Measurements from ENCODE around the gene CAPN5. TPM values are rescaled to one million over a fixed set of nuclear protein-coding genes. Genes with fewer than 3 reads are reported as not detected.
"Not testable (repeated sequence)": the region's sequence is repeated elsewhere in the genome, so short reads cannot be mapped to it uniquely, and the experiment has no call there.

The CAPN5 gene
- polyA plus RNA-seq, 1 donor: 25.0 TPM

- DNase-seq: no peak
Measured at GRCh38 chr11:77040889-77041288, 25.9 kb upstream of the CAPN5 start.

- DNase-seq: no peak
Measured at GRCh38 chr11:77042111-77042726, 24.6 kb upstream of the CAPN5 start.

DNA sequence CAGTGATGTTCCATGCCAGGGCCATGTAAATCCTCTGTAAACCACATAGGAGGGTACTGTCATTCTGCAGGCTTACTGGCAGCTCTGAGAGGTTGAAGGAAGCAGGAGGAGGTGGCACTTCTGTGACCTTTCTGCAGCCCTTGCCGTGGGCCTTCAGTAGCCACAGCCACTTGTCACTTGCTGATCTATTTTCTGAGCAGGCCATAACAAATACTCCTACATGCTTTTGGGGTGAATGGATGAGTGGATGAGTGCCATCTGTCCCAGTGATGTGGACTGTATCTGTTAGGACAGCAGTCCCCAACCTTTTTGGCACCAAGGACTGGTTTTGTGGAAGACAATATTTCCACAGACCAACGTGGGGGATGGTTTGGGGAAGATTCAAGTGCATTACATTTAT is 22.4 kb upstream of the CAPN5 start:
- DNase-seq: no peak

DNA sequence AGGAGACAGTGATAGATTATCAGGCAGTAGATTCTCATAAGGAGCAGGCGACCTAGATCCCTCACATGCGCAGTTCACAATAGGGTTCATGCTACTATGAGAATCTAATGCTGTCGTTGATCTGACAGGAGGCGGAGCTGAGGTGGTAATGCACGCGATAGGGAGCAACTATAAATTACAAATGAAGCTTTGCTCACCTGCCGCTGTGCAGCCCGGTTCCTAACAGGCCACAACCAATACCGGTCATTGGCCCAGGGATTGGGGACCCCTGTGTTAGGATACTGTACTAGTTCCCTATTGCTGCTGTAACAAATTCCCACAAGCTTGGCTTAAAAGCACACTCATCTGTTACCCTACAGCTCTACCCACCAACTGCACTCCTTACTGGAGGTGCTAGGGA is 21.9 kb upstream of the CAPN5 start:
- no peak for DNase-seq

DNA sequence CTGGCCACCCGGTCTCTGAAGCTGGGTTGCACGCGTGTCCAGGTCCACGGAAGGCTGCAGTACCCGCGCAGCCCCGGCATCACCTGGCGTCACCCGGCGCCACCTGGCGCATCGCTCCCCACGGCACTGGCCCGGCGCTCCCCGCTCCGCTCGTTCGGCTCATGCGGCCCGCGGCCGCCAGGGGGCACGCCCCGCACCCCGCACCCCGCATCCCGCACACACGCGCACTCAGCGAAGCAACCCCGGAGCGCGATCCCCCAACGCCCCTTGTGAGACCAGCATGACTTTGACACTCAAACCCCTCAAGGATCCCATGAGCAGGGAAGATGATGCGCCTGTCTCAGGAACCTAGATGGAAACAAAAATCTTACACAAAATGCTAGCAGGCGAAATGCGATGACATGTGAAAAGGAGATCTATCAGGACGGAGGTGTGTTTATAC is 20.7 kb upstream of the CAPN5 start:
- DNase-seq: peak; percentile 26

- DNase-seq: peak; percentile 94
Measured at GRCh38 chr11:77047007-77047927, 19.5 kb upstream of the CAPN5 start.

DNA sequence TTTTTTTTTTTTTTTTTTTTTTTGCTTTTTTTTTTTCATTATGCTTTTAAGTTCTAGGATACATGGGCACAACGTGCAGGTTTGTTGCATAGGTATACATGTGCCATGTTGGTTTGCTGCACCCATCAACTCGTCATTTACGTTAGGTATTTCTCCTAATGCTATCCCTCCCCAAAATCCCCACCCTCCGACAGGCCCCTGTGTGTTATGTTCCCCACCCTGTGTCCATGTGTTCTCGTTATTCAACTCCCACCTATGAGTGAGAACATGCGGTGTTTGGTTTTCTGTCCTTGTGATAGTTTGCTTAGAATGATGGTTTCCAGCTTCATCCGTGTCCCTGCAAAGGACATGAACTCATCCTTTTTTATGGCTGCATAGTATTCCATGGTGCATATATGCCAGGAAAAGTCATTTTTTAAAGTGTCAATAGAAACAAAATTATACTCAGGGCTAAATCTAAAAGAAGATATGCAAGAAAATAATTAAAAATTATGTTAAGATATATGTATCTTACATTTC is 18.8 kb upstream of the CAPN5 start:
- not testable (repeated sequence) for DNase-seq

DNA sequence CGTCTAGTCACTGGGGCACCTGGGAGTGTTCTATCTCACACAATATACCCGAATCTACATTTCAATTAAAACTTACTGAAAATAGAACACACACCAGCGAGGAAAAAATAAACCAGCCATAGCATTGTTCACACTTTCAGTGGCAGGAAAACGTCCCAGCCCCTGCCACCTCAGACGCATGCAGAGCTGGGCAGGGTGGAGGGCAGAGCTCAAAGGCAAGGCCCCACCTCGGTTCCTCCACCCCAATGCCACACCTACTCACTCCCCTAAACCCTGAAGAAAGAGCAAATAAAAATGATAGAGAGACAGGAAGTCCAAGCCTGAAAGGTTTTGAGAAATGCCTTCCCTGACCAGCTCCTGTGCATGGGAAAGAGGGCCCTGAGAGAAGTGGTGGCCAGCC is 17.7 kb upstream of the CAPN5 start:
- no peak for DNase-seq

GRCh38 chr11:77051511-77051910 is 15.3 kb upstream of the CAPN5 start:
- DNase-seq: no peak

DNA sequence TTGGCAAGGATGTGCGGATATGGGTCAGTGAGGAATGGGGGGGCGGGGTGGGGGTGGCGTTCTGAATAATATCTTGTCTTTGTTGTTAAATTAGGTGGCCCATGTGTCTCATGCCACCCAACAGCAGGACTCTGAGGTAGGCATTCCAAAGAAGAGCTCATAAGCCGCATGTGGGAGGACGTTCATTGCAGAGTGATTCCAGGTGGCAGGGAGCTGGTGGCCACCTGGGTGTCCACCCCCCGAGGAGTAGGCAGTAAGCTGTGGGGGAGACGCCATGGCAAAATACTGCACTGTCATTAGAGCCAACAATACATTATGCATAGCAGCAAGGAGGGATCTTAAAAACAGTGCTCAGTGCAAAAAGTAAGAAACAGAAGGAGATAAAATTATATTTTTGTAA is 14.3 kb upstream of the CAPN5 start:
- peak; percentile 57 for DNase-seq

- DNase-seq: no peak
Measured at GRCh38 chr11:77053217-77054015, 13.4 kb upstream of the CAPN5 start.

DNA sequence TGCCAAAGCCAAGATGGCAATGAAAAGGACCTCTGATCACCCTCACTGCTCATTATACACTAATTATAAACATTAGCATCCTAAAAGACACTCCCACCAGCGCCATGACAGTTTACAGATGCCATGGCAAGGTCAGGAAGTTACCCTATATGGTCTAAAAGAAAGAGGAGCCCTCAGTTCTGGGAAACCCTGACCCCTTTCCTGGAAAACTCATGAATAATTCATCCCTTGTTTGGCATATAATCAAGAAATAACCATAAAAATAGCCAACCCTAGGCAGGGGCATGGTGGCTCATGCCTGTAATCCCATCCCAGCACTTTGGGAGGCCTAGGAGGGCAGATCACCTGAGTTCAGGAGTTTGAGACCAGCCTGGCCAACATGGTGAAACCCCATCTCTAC is 12.7 kb upstream of the CAPN5 start:
- DNase-seq: no peak

DNA sequence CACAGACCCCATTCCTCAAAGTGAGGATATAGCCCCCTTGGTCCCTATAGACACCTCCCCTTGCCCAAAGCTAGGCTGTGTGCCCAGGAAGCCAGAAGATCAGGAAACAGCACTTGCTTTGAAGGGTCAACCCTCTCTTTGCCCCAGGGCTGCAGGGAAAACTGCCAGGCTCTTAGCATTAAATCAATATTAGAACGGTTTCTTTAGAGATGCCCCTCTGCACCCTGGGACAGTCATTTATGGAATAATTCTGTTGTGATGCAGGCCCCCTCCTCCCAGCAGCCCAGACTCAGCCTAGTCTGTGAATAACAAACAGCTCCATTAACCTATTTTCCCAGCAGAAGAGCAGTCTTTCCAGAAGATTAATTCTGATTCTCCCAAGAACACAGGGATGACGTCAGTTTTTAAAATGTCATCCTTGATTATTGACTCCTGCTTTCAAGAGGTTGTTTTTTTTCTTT is 11.6 kb upstream of the CAPN5 start:
- no peak for DNase-seq

GRCh38 chr11:77055913-77056312 is 10.9 kb upstream of the CAPN5 start:
- no peak for DNase-seq

DNA sequence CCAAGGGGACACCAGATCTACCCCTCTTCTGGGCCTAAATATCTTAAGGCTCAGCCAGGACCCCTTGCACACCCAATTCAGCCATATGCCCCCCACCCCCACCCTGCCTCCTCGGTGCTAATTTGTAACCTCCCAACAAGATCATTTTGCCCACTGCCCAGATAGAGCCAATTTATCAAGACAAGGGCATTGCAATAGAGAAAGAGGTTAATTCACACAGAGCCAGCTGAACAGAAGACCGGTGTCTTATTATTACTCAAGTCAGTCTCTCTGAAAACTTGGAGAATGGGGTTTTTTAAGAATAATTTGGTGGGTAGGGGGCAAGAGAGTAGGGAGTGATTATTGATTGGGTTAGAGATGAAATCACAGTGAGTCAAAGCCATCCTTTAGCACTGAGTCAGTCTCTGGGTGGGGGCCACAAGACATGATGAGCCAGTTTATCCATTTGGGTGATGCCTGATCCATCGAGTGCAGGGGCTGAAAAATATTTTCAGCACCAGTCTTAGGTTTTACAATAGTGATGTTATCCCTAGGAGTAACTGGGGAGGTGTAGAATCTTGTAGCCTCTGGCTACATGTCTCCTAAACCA is 9.9 kb upstream of the CAPN5 start:
- DNase-seq: no peak

DNA sequence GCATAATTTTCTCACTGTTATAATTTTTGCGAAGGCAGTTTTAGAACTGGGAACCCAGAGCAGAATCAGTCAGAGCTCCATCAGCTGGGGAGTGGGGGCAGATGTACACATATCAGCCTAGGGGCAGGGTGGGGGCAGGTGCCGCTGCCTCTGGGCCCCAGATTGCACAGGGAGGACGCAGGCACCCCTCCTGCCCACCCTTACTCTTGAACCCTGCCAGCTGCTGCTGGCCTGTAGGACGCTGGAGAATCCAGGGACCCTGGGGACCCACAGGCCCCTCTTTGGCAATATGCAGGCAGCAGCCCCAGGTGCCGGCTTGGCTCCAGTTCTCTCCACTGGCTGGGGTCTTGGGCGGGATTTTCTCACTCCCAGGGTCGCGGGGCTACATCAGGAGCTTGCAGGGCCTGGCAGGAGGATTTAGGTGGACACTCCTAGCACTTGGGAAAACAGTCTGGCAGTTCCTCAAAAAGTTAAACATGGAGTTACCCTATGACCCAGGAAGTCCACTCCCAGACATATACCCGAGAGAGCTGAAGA is 8.8 kb upstream of the CAPN5 start:
- DNase-seq: no peak

DNA sequence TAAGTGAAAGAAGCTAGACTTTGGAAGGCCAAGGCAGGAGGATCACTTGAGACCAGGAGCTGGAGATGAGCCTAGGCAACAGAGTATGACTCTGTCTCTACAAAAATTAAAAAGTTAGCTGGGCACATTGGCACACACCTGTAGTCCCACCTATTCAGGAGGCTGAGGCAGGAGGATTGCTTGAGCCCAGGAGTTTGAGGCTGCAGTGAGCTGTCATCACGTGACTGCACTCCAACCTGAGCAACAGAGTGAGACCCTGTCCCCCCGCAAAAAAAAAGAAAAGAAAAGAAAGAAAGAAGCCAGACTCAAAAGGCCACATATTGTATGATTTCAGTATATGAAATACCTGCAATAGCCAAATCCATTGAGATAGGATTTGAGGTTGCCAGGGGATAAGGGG is 7.9 kb upstream of the CAPN5 start:
- no peak for DNase-seq

- no peak for DNase-seq
Measured at GRCh38 chr11:77059806-77060205, 7.0 kb upstream of the CAPN5 start.

GRCh38 chr11:77060234-77060633 is 6.5 kb upstream of the CAPN5 start:
- DNase-seq: no peak

DNA sequence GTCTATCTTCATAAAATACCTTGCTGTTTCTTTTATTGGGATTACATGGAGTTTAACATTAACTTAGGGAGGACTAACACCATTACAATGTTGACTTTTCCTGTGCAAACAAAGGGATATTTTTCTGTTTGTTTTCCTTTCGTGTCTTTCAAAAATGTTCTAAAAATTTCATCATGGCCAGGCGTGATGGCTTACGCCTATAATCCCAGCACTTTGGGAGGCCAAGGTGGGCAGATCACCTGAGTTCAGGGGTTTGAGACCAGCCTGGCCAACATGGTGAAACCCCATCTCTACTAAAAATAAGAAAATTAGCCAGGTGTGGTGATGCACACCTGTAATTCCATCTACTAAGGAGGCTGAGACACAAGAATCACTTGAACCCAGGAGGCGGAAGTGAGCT is 5.5 kb upstream of the CAPN5 start:
- DNase-seq: not testable (repeated sequence)

- DNase-seq: no peak
Measured at GRCh38 chr11:77062924-77063323, 3.8 kb upstream of the CAPN5 start.

GRCh38 chr11:77063407-77063806 is 3.4 kb upstream of the CAPN5 start:
- DNase-seq: no peak

Measured in left kidney (tissue), 2 donors.